Measurements from ENCODE around the gene APBA2.

The APBA2 gene

GRCh38 chr15:28876131-28876844, 9.5 kb upstream of the APBA2 start:
- no peak overlapping the region for H3K9ac ChIP-seq (ENCODE audit: low read depth in 1 of 2, low read length in 2 of 2)
- H3K36me3 ChIP-seq (ENCODE audit: control insufficient read depth in 1 of 2, insufficient read depth in 2 of 2, low read length in 2 of 2), result no peaks in the 10 kb centered on the region
- no peaks in the 10 kb centered on the region for H3K4me1 ChIP-seq (ENCODE audit: control insufficient read depth in 1 of 2, insufficient read depth in 2 of 2, low read length in 2 of 2)
- H3K4me3 ChIP-seq (ENCODE audit: low read depth in 1 of 2, low read length in 2 of 2), result no peak overlapping the region
- no peaks in the 10 kb centered on the region for H3K9me3 ChIP-seq (ENCODE audit: control insufficient read depth in 1 of 2, low read length in 2 of 2)
- H3K27me3 ChIP-seq (ENCODE audit: control insufficient read depth in 1 of 2, insufficient read depth in 2 of 2, low read length in 2 of 2), result no peaks in the 10 kb centered on the region
- H3K27ac ChIP-seq (ENCODE audit: low read depth, low read length), result no peak overlapping the region

- Histone ChIP-seq H3K36me3 (ENCODE audit: control insufficient read depth in 1 of 2, insufficient read depth in 2 of 2, low read length in 2 of 2) (no peaks in the 10 kb centered on the region), H3K9ac (ENCODE audit: low read depth in 1 of 2, low read length in 2 of 2) (no peak overlapping the region), H3K9me3 (ENCODE audit: control insufficient read depth in 1 of 2, low read length in 2 of 2) (no peaks in the 10 kb centered on the region), H3K27me3 (ENCODE audit: control insufficient read depth in 1 of 2, insufficient read depth in 2 of 2, low read length in 2 of 2) (no peaks in the 10 kb centered on the region), H3K4me1 (ENCODE audit: control insufficient read depth in 1 of 2, insufficient read depth in 2 of 2, low read length in 2 of 2) (no peaks in the 10 kb centered on the region), H3K27ac (ENCODE audit: low read depth, low read length) (no peak overlapping the region), H3K4me3 (ENCODE audit: low read depth in 1 of 2, low read length in 2 of 2) (no peak overlapping the region)
Measured at GRCh38 chr15:28876845-28877185, 9.0 kb upstream of the APBA2 start.

DNA sequence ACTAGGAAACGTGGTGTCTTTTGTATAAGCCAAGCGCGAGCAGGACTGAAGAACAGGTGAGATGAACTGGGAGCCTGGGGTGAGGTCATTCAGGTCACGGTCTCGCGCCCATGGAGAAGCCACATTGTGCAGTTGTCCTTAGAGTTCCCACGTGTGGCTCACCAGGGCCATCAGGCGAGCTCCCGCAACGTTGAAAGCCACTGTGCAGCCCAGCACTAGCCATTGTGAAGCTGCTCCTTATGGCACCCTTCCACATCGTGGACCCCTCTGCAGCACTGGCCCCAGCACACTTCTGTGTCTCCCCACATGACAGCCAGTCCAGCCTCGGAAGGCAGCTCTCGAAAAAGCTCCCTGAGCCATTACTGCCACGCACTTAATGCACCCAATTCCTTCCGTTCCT, 7.6 kb upstream of the APBA2 start:
- H3K27ac ChIP-seq (ENCODE audit: low read depth, low read length), result no peak overlapping the region
- H3K9me3 ChIP-seq (ENCODE audit: control insufficient read depth in 1 of 2, low read length in 2 of 2), result no peaks in the 10 kb centered on the region
- no peak overlapping the region for H3K9ac ChIP-seq (ENCODE audit: low read depth in 1 of 2, low read length in 2 of 2)
- H3K4me3 ChIP-seq (ENCODE audit: low read depth in 1 of 2, low read length in 2 of 2), result no peak overlapping the region
- no peaks in the 10 kb centered on the region for H3K27me3 ChIP-seq (ENCODE audit: control insufficient read depth in 1 of 2, insufficient read depth in 2 of 2, low read length in 2 of 2)
- H3K36me3 ChIP-seq (ENCODE audit: control insufficient read depth in 1 of 2, insufficient read depth in 2 of 2, low read length in 2 of 2), result no peaks in the 10 kb centered on the region
- H3K4me1 ChIP-seq (ENCODE audit: control insufficient read depth in 1 of 2, insufficient read depth in 2 of 2, low read length in 2 of 2), result no peaks in the 10 kb centered on the region

GRCh38 chr15:28879551-28879950, 6.2 kb upstream of the APBA2 start:
- no peak overlapping the region for H3K27ac ChIP-seq (ENCODE audit: low read depth, low read length)
- no peaks in the 10 kb centered on the region for H3K4me1 ChIP-seq (ENCODE audit: control insufficient read depth in 1 of 2, insufficient read depth in 2 of 2, low read length in 2 of 2)
- no peaks in the 10 kb centered on the region for H3K9me3 ChIP-seq (ENCODE audit: control insufficient read depth in 1 of 2, low read length in 2 of 2)
- no peak overlapping the region for H3K9ac ChIP-seq (ENCODE audit: low read depth in 1 of 2, low read length in 2 of 2)
- H3K27me3 ChIP-seq (ENCODE audit: control insufficient read depth in 1 of 2, insufficient read depth in 2 of 2, low read length in 2 of 2), result peaks cover 0 to 4% of the 10 kb centered on the region in 2 donors
- no peak overlapping the region for H3K4me3 ChIP-seq (ENCODE audit: low read depth in 1 of 2, low read length in 2 of 2)
- H3K36me3 ChIP-seq (ENCODE audit: control insufficient read depth in 1 of 2, insufficient read depth in 2 of 2, low read length in 2 of 2), result no peaks in the 10 kb centered on the region

GRCh38 chr15:28880680-28881079, 5.1 kb upstream of the APBA2 start:
- Histone ChIP-seq H3K9me3 (ENCODE audit: control insufficient read depth in 1 of 2, low read length in 2 of 2) (no peaks in the 10 kb centered on the region), H3K4me3 (ENCODE audit: low read depth in 1 of 2, low read length in 2 of 2) (no peak overlapping the region), H3K27me3 (ENCODE audit: control insufficient read depth in 1 of 2, insufficient read depth in 2 of 2, low read length in 2 of 2) (peaks cover 7 to 12% of the 10 kb centered on the region in 2 donors), H3K4me1 (ENCODE audit: control insufficient read depth in 1 of 2, insufficient read depth in 2 of 2, low read length in 2 of 2) (no peaks in the 10 kb centered on the region), H3K36me3 (ENCODE audit: control insufficient read depth in 1 of 2, insufficient read depth in 2 of 2, low read length in 2 of 2) (no peaks in the 10 kb centered on the region), H3K9ac (ENCODE audit: low read depth in 1 of 2, low read length in 2 of 2) (no peak overlapping the region), H3K27ac (ENCODE audit: low read depth, low read length) (no peak overlapping the region)

DNA sequence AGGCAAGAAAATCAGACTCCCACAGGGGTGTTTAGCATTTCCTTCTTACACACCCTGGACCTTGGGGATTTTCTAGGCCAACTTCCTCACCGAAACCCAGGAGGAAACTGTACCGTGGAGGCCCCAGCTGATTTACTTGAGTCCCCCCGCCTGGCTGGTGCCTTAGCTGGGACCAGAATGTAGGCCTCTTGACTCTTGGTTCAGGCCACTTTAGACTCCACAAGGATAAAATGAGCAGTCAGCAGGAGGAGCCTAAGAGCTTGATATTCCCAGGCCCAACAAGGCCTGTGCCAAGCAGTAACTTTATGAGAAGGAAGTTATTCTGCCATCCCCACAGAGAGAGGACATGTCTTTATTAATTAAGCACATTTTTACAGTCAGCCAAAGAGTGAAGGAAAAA, 4.6 kb upstream of the APBA2 start:
- Histone ChIP-seq H3K4me1 (ENCODE audit: control insufficient read depth in 1 of 2, insufficient read depth in 2 of 2, low read length in 2 of 2) (no peaks in the 10 kb centered on the region), H3K27ac (ENCODE audit: low read depth, low read length) (no peak overlapping the region), H3K27me3 (ENCODE audit: control insufficient read depth in 1 of 2, insufficient read depth in 2 of 2, low read length in 2 of 2) (peaks cover 7 to 12% of the 10 kb centered on the region in 2 donors), H3K9me3 (ENCODE audit: control insufficient read depth in 1 of 2, low read length in 2 of 2) (no peaks in the 10 kb centered on the region), H3K4me3 (ENCODE audit: low read depth in 1 of 2, low read length in 2 of 2) (no peak overlapping the region), H3K9ac (ENCODE audit: low read depth in 1 of 2, low read length in 2 of 2) (no peak overlapping the region), H3K36me3 (ENCODE audit: control insufficient read depth in 1 of 2, insufficient read depth in 2 of 2, low read length in 2 of 2) (no peaks in the 10 kb centered on the region)

DNA sequence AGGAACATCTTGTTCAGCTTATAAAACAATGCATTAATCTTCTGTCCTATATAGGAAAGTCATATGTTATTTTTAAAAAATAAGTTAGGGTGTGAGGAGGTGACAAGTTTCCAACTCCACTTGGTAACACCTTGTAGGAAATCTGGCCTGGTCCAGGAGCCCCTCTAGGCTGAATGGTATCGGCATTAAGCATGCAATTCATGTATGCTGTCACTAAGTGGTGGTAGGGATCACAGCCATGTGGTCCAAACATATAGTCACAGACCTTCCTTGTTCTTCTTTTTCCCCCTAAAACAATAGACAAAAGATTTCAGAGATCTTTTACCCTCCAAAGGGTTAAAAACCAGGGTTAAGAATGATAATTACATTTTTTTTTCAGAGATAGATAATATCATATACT, 4.2 kb upstream of the APBA2 start:
- Histone ChIP-seq H3K4me3 (ENCODE audit: low read depth in 1 of 2, low read length in 2 of 2) (no peak overlapping the region), H3K9ac (ENCODE audit: low read depth in 1 of 2, low read length in 2 of 2) (no peak overlapping the region), H3K36me3 (ENCODE audit: control insufficient read depth in 1 of 2, insufficient read depth in 2 of 2, low read length in 2 of 2) (no peaks in the 10 kb centered on the region), H3K27ac (ENCODE audit: low read depth, low read length) (no peak overlapping the region), H3K9me3 (ENCODE audit: control insufficient read depth in 1 of 2, low read length in 2 of 2) (no peaks in the 10 kb centered on the region), H3K27me3 (ENCODE audit: control insufficient read depth in 1 of 2, insufficient read depth in 2 of 2, low read length in 2 of 2) (peaks cover 7 to 12% of the 10 kb centered on the region in 2 donors), H3K4me1 (ENCODE audit: control insufficient read depth in 1 of 2, insufficient read depth in 2 of 2, low read length in 2 of 2) (no peaks in the 10 kb centered on the region)

DNA sequence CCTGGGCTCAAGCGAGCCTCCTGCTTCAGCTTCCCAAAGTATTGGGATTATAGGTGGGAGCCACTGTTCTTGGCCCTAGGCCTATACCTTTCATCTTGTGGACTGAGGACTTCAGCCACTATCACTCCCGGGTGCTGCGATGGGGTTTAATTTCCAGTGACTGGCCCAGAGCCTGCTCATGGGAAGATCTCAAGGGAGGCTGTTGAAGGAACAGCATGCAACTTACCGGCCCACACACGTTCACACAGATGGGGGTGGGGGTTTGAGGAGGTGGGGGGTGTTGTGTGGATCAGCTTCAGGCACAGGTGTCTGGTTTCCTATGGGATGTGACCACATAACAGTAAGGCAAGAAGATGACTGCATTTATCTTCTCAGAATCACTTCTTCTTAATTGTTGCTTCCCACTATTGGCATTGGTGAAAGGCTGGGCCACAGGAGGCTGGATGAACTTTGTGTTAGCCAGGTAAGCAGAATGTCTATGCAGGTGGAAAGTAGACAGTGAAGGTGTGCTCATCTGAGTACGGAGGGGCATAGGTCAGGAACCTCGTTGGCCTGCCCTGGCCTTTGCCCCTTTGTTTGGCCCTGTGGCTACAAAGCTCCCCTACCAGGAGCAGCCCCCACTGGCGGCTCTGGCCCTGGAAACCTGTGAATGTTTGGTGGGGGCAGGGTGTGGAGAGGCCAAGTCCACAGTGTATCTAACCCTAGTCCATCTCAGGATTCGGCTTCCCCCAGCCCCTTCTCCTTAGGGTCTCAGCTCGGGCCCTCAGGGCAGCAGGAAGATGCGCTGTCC, 1.4 kb upstream of the APBA2 start:
- no peak overlapping the region for H3K4me3 ChIP-seq (ENCODE audit: low read depth in 1 of 2, low read length in 2 of 2)
- H3K27ac ChIP-seq (ENCODE audit: low read depth, low read length), result no peak overlapping the region
- H3K4me1 ChIP-seq (ENCODE audit: control insufficient read depth in 1 of 2, insufficient read depth in 2 of 2, low read length in 2 of 2), result no peaks in the 10 kb centered on the region
- no peaks in the 10 kb centered on the region for H3K36me3 ChIP-seq (ENCODE audit: control insufficient read depth in 1 of 2, insufficient read depth in 2 of 2, low read length in 2 of 2)
- no peak overlapping the region for H3K9ac ChIP-seq (ENCODE audit: low read depth in 1 of 2, low read length in 2 of 2)
- H3K9me3 ChIP-seq (ENCODE audit: control insufficient read depth in 1 of 2, low read length in 2 of 2), result no peaks in the 10 kb centered on the region
- peaks cover 12 to 14% of the 10 kb centered on the region in 2 donors for H3K27me3 ChIP-seq (ENCODE audit: control insufficient read depth in 1 of 2, insufficient read depth in 2 of 2, low read length in 2 of 2)

- Histone ChIP-seq H3K9ac (ENCODE audit: low read depth in 1 of 2, low read length in 2 of 2) (no peak overlapping the region), H3K4me3 (ENCODE audit: low read depth in 1 of 2, low read length in 2 of 2) (peak overlapping the region in 1 of 2 donors; percentile 36), H3K27me3 (ENCODE audit: control insufficient read depth in 1 of 2, insufficient read depth in 2 of 2, low read length in 2 of 2) (peaks cover 12 to 14% of the 10 kb centered on the region in 2 donors), H3K9me3 (ENCODE audit: control insufficient read depth in 1 of 2, low read length in 2 of 2) (no peaks in the 10 kb centered on the region), H3K36me3 (ENCODE audit: control insufficient read depth in 1 of 2, insufficient read depth in 2 of 2, low read length in 2 of 2) (no peaks in the 10 kb centered on the region), H3K27ac (ENCODE audit: low read depth, low read length) (no peak overlapping the region), H3K4me1 (ENCODE audit: control insufficient read depth in 1 of 2, insufficient read depth in 2 of 2, low read length in 2 of 2) (no peaks in the 10 kb centered on the region)
Measured at GRCh38 chr15:28885128-28885629, 595 bp upstream of the APBA2 start.
